Mucosa of descending colon (tissue), 3 donors: Measurements from ENCODE around the gene SENP7. TPM values are rescaled to one million over a fixed set of nuclear protein-coding genes. Genes with fewer than 3 reads are reported as not detected.
"Not testable (repeated sequence)": the region's sequence is repeated elsewhere in the genome, so short reads cannot be mapped to it uniquely, and the experiment has no call there.

ENCODE experiments used
- ATAC-seq: fragments of 200-7000 bp; cut with Tn5 transposase; one replicate; pipeline ENCODE4 v1.9.1; 2020; ENCODE audit warnings: mild to moderate bottlenecking, moderate library complexity
- DNase-seq, 3 donors: peaks; one replicate each; pipeline ENCODE4 v3.0.0-alpha.2; 2020
- H3K36me3 ChIP-seq: fragments of 200-600 bp; one replicate; pipeline ENCODE4 v1.8.0; 2021; ENCODE audit warnings: low read depth, mild to moderate bottlenecking
- H3K4me1 ChIP-seq: fragments of 200-600 bp; one replicate; pipeline ENCODE4 v1.8.0; 2021; ENCODE audit warnings: low read depth, mild to moderate bottlenecking
- H3K4me3 ChIP-seq: fragments of 200-600 bp; one replicate; pipeline ENCODE4 v1.8.0; 2021; ENCODE audit warnings: mild to moderate bottlenecking
- H3K9me3 ChIP-seq: fragments of 200-600 bp; one replicate; pipeline ENCODE4 v1.8.0; 2021; ENCODE audit warnings: mild to moderate bottlenecking
- CTCF ChIP-seq: fragments of 200-600 bp; IDR thresholded peaks from one replicate; pipeline ENCODE4 v1.8.0; 2022; ENCODE audit warnings: antibody characterized with exemption, mild to moderate bottlenecking
- intact Hi-C, 2 donors: fragments of 100-400 bp; cut with DNase I in 1 of 2; cut with micrococcal nuclease in 1 of 2; formaldehyde crosslinking; loops; one replicate each; pipeline versions ENCODE4 v1.11.0 to v1.11.1; 2022; cut with DNase I, micrococcal nuclease
- total RNA-seq, 3 donors: library from RNA; stranded (reverse); fragmentation: NEBNext Ultra II Directional in 2 of 3; extraction: Animal tissue kit (Norgen Biotek cat#: 25700) in 2 of 3; gene quantifications; one replicate each; pipeline versions ENCODE4 v1.2.1 to v1.2.4, GENCODE V29; 2021 to 2023
- donor health status: DM: no; HTN: no; CAD: no; lungs with moderate emphysema.
- donor health status: DM: no; HTN: no; CAD: no.
- donor health status: DM: no; HTN: yes; CAD: no.

The SENP7 gene
- total RNA-seq, 3 donors from 2014 or later = 9.1 to 17.7 (median 12.4) TPM

DNA sequence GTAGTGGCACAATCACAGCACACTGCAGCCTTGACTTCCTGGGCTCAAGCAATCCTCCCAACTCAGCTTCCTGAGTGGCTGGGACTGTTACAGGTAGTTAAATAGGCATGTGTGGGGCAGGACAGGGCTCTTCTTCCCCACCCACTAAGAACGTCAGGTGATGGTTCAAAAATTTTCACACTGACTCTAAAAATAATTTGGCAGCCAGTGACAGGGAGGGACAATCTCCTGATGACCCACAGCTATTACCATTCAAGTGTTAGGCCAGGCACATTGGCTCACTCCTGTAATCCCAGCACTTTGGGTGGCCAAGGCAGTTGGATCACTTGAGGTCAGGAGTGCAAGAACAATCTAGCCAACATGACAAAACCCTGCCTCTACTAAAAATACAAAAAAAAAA lies 36.5 kb upstream of the SENP7 start:
- DNase-seq (no peak), ATAC-seq (no peak)
- Histone ChIP-seq H3K36me3 (no peaks in the 10 kb centered on the region), H3K9me3 (no peaks in the 10 kb centered on the region), H3K4me1 (no peaks in the 10 kb centered on the region), H3K4me3 (no peak overlapping the region)
- TF ChIP-seq CTCF = no peak
- intact Hi-C loops = no loop called here

- no peak for TF ChIP-seq CTCF
- DNase-seq (no peak), ATAC-seq (no peak)
- Histone ChIP-seq H3K4me3 (no peak overlapping the region), H3K9me3 (no peaks in the 10 kb centered on the region), H3K36me3 (no peaks in the 10 kb centered on the region), H3K4me1 (no peaks in the 10 kb centered on the region)
- intact Hi-C loops = no loop called here
Measured at GRCh38 chr3:101548527-101549105, 35.6 kb upstream of the SENP7 start.

- intact Hi-C loops = no loop called here
- no peaks in the 10 kb centered on the region for H3K36me3 ChIP-seq
- no peak overlapping the region for H3K4me3 ChIP-seq
- no peaks in the 10 kb centered on the region for H3K4me1 ChIP-seq
- ATAC-seq (no peak), DNase-seq (no peak)
- H3K9me3 ChIP-seq = no peaks in the 10 kb centered on the region
- no peak for TF ChIP-seq CTCF
Measured at GRCh38 chr3:101544161-101544850, 31.3 kb upstream of the SENP7 start.

DNA sequence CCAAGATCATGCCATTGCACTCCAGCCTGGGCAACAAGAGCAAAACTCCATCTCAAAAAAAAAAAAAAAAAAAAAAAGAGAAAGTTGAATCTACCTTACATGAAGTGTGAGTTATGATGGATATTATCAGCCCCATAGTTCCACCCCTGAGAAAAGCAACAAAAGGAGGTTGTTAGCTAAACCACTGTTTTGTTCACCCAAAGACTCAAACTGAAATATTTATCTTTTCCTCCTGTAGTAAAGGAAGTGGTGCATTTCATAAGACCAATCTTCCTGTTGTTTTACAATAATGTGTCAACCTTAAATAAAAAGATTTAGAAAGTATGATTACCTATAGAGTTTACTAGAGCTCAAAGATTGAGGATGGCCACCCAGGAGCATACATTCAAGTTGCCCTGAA lies 29.9 kb upstream of the SENP7 start:
- no peaks in the 10 kb centered on the region for H3K36me3 ChIP-seq
- DNase-seq (no peak), ATAC-seq (no peak)
- no peak for TF ChIP-seq CTCF
- intact Hi-C loops = no loop called here
- H3K4me3 ChIP-seq = no peak overlapping the region
- H3K4me1 ChIP-seq = no peaks in the 10 kb centered on the region
- H3K9me3 ChIP-seq = no peaks in the 10 kb centered on the region

GRCh38 chr3:101536955-101537354 lies 23.9 kb upstream of the SENP7 start:
- H3K4me1 ChIP-seq, H3K36me3 ChIP-seq, H3K9me3 ChIP-seq, H3K4me3 ChIP-seq, DNase-seq, ATAC-seq, intact Hi-C loops: not testable (repeated sequence)

- Histone ChIP-seq H3K9me3 (no peaks in the 10 kb centered on the region), H3K36me3 (no peaks in the 10 kb centered on the region), H3K4me3 (no peak overlapping the region), H3K4me1 (no peaks in the 10 kb centered on the region)
- DNase-seq = no peak
- TF ChIP-seq CTCF = no peak
- no peak for ATAC-seq
- intact Hi-C loops = no loop called here
Measured at GRCh38 chr3:101536266-101536665, 23.3 kb upstream of the SENP7 start.
